GM19395 (cell line): ENCODE data around the gene IFNA4.
"Not testable (repeated sequence)": the region's sequence is repeated elsewhere in the genome, so short reads cannot be mapped to it uniquely, and the experiment has no call there.

Experiments used
- ATAC-seq: cut with Tn5 transposase; IDR thresholded peaks from one replicate; pipeline ENCODE4 v1.9.1; 2021; ENCODE audit warnings: mild to moderate bottlenecking, moderate library complexity; ENCODE audit not compliant: unreplicated experiment

IFNA4 gene

GRCh38 chr9:21187487-21187886 is at the start of gene IFNA4:
TSS of gene IFNA4 (minus strand) at chr9:21187587. CDS start at chr9:21187531, 56 bp downstream.
- not testable (repeated sequence) for ATAC-seq

GRCh38 chr9:21236360-21236714 is 49.0 kb upstream of the IFNA4 start:
- ATAC-seq = peak; percentile 36

- peak; percentile 85 for ATAC-seq
These were observed 48.3 kb upstream of the IFNA4 start for GRCh38 chr9:21235468-21236359.

- no peak for ATAC-seq
These were observed 46.8 kb upstream of the IFNA4 start for GRCh38 chr9:21234153-21234687.

GRCh38 chr9:21233258-21233657 is 45.9 kb upstream of the IFNA4 start:
- ATAC-seq = no peak

- no peak for ATAC-seq
These were observed 40.7 kb upstream of the IFNA4 start, which contains the start of gene IFNA17 for GRCh38 chr9:21228122-21228521. TSS of gene IFNA17 (minus strand) at chr9:21228222. CDS start at chr9:21228173, 49 bp downstream.

- not testable (repeated sequence) for ATAC-seq
These were observed 29.8 kb upstream of the IFNA4 start, which contains the start of gene IFNA16 for GRCh38 chr9:21217211-21217610. TSS of gene IFNA16 (minus strand) at chr9:21217311. CDS start at chr9:21217305, 6 bp downstream.

- ATAC-seq = peak; percentile 87
These were observed 26.3 kb upstream of the IFNA4 start for GRCh38 chr9:21213411-21214326.

- not testable (repeated sequence) for ATAC-seq
These were observed 24.8 kb upstream of the IFNA4 start for GRCh38 chr9:21212160-21212559.

- not testable (repeated sequence) for ATAC-seq
These were observed 23.4 kb upstream of the IFNA4 start for GRCh38 chr9:21210782-21211181.

GRCh38 chr9:21210311-21210710 is 22.9 kb upstream of the IFNA4 start:
- ATAC-seq = no peak

GRCh38 chr9:21207043-21207442 is 19.7 kb upstream of the IFNA4 start, which contains the start of gene IFNA10:
TSS of gene IFNA10 (minus strand) at chr9:21207143. CDS start at chr9:21207097, 46 bp downstream.
- ATAC-seq = not testable (repeated sequence)

- no peak for ATAC-seq
These were observed 17.8 kb upstream of the IFNA4 start for GRCh38 chr9:21205204-21205603.

- ATAC-seq = not testable (repeated sequence)
These were observed 14.7 kb upstream of the IFNA4 start, which contains the start of gene IFNA7 for GRCh38 chr9:21202105-21202504. TSS of gene IFNA7 (minus strand) at chr9:21202205. CDS start at chr9:21202165, 40 bp downstream.

GRCh38 chr9:21194867-21195776 is 7.7 kb upstream of the IFNA4 start:
- ATAC-seq = peak; percentile 99

GRCh38 chr9:21182810-21183736 is 4.3 kb downstream of the IFNA4 start:
- ATAC-seq = peak; percentile 95

GRCh38 chr9:21174671-21175070 is 12.7 kb downstream of the IFNA4 start:
- no peak for ATAC-seq

- ATAC-seq = no peak
These were observed 15.2 kb downstream of the IFNA4 start for GRCh38 chr9:21172156-21172555.

- no peak for ATAC-seq
These were observed 16.0 kb downstream of the IFNA4 start for GRCh38 chr9:21171351-21171750.
